HS-27A (cell line): Measurements from ENCODE around the gene PLD5.
"Not testable (repeated sequence)": the region's sequence is repeated elsewhere in the genome, so short reads cannot be mapped to it uniquely, and the experiment has no call there.

Experiments used
- DNase-seq: peaks from one replicate; pipeline ENCODE4 v3.0.0-alpha.2; 2012; ENCODE audit warnings: low read depth, missing footprints

The PLD5 gene

GRCh38 chr1:242426271-242426905 is 98.1 kb downstream of the PLD5 start:
- no peak for DNase-seq

DNA sequence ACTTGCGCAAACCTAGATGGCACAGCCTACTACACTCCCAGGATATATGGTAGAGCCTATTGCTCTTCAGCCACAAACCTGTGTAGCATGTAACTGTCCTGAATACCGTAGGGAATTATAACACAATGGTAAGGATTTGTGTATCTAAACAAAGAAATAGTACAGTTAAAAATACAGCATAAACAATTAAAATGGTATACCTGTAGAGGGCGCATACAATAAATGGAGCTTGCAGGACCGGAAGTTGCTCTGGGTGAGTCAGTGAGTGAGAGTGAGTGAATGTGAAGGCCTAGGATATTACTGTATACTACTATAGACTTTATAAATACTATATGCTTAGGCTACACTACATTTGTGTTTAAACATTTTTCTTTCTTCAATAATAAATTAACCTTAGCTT is 99.3 kb downstream of the PLD5 start:
- no peak for DNase-seq

GRCh38 chr1:242416657-242417056 is 107.8 kb downstream of the PLD5 start:
- no peak for DNase-seq

DNA sequence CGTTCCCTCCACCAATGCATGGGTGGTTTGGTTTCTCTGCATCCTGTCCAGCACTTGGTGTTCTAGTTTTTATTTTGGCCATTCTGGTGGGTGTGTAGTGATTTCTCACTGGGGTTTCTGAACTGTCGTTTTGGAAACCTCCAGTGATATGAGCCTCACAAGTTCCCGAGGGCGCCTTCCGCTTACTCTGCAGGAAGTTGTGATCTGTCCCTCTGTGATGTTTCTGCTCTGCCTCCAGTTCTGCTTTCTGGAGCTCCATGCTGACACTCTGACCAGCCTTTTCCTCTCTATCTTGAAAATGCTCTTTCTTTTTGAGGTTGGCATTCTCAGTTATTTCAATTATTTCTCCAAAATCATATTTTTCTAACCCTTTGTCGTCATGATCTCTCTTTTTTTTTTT is 111.6 kb downstream of the PLD5 start:
- DNase-seq: no peak

- DNase-seq: no peak
These were observed 112.6 kb downstream of the PLD5 start for GRCh38 chr1:242411901-242412300.

DNA sequence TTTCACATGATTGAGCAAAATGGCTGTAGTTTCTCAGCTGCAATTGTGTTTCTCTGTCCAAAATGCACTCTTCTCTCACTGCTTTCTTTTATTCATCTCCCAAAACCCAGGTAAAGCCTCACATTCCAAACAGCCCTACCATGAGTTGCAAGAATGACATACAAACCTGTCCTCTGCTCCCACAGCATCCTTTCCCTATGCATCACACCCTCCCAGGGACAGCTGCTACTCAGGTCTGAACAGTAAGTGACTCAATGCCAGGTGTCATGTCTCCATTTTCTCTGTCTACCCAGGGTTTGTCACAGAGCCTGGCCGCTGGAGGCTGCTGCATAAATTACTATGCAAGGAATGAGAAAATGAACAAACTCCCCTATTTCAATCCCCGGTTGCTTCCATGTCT is 118.5 kb downstream of the PLD5 start:
- DNase-seq: no peak

DNA sequence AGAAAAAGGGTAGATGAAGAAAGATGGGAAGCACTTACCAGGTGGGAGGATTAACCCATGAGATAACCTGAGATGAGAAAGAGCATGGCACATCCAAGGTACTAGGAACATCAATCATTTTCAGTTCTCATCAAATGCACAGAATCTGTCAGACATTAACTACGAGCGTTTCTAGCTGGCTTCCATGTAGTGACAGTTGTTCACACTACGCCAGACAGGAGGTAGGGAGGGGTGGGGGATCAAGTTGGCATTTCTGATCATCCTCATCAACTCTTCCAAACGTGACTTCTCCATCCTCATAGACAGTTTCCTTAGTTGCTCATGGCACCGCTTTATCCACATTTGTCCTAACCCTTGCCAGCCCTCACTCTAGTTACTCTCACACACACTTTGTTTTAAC is 120.2 kb downstream of the PLD5 start:
- DNase-seq: no peak

DNA sequence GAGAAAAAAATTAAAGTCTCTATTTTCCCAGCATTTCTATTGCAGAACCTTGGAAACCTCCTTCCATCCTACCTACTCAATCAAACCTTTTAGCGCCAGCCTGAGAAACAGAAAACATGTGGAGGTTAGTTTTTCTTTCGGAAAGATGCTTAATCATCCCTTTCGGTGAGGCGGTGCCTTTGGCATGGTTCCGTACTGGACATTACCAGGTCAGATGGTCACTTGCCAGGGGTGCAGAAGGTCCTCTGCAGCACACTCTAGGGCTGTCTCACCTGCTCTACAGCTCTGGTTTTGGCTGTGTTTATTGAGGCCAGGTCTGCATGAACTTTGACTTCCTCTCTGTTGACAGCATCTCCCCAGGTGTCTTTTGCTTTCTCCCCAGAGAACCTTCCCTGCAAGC is 121.5 kb downstream of the PLD5 start:
- DNase-seq: no peak

DNA sequence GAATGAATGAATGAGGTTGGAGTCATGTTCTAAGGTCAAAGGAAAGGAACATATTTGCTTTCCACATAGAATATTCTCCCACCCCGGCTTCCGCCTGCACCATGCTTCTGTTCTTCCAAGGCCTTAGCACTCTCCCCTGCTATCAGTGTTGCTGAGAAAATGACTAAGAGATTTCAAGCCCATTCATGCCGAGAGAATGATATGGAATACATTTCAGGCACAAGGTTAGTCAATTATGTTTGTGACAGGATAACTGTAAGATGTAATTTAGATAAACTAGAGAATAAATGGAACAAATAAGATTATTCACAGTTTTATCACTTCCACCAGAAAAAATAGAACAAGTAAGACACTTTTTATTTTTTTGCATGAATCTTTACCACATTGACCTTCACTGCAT is 122.6 kb downstream of the PLD5 start:
- no peak for DNase-seq

DNA sequence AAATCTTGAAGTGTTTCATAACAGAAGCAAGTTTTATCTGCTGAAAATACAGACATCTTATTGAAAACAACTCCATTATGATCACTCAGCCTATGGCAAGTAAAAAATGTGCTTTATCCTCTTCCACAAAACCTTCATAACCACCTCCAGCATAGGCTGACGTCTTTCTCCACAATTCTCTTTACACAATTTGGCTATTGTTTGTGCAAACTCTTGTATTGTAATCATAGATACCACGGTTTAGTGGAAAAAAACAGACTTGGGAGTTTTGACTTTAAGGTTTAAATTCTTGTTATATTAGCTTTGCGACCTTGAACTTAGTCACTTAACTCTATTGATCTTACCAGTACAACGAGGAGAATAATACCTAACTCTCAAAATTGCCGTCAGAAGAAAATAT is 126.1 kb downstream of the PLD5 start:
- no peak for DNase-seq

GRCh38 chr1:242391896-242392295 is 132.6 kb downstream of the PLD5 start:
- DNase-seq: no peak

GRCh38 chr1:242376121-242376520 is 148.4 kb downstream of the PLD5 start:
- DNase-seq: not testable (repeated sequence)

DNA sequence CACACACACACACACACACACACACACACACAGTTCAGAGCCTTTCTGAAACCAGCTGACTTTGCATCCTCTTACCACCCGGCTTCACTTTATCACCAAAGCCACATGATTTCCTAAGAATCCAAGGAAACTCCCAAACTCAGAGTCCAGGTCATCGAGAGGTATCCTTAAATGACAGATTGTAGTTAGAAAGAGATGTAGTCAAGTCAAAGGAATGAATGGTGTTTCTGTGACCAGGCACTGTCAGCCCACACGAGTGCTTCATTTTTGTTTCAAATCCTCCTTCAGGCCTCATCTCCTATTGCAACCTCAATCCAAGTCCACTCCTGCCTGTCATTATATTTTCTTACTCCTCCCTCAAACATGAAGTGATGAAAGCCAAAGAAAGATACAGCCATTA is 174.1 kb downstream of the PLD5 start:
- not testable (repeated sequence) for DNase-seq

- no peak for DNase-seq
These were observed 174.9 kb downstream of the PLD5 start for GRCh38 chr1:242349636-242350035.

DNA sequence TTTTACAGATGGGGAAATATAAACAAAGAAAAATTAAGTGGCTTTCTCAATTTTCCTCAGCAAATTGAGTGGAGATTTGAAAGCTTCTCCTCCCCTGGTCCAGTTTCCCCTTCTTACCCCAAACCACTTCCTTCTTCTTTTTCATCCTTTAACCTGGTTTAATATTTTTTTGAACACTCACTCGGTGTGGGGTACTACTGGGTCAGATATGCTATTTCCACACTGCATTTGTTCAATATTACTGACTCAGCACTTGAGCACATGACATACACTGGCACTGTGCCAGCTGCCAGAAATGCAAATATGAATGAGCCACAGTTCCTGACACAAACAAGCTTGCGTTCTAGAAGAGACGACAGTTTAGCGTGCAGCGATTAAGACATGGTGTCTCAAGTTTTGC is 193.6 kb downstream of the PLD5 start:
- not testable (repeated sequence) for DNase-seq

- not testable (repeated sequence) for DNase-seq
These were observed 197.1 kb downstream of the PLD5 start for GRCh38 chr1:242327381-242327780.

- not testable (repeated sequence) for DNase-seq
These were observed 202.5 kb downstream of the PLD5 start for GRCh38 chr1:242321981-242322380.

DNA sequence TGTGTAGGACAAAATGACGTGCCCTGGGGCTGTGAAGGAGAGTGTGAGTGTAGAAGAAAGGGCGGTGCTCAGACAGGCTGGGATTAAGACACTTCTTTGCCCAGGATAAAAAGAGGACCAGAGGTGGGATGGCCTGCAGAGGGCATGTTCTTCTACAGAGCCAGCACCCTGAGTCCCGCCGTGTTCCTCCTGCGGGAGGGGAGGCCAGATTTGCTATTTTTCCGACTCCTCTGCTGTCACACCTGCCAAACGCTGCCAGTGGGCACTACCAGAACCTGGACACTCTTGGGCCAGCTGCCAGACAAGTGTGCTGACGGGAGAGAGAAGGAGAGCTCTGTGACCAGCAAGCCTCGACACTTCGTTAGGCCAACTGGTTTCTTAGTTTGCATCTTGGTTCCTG is 206.4 kb downstream of the PLD5 start:
- DNase-seq: no peak

GRCh38 chr1:242314865-242315264 is 209.6 kb downstream of the PLD5 start:
- DNase-seq: not testable (repeated sequence)

DNA sequence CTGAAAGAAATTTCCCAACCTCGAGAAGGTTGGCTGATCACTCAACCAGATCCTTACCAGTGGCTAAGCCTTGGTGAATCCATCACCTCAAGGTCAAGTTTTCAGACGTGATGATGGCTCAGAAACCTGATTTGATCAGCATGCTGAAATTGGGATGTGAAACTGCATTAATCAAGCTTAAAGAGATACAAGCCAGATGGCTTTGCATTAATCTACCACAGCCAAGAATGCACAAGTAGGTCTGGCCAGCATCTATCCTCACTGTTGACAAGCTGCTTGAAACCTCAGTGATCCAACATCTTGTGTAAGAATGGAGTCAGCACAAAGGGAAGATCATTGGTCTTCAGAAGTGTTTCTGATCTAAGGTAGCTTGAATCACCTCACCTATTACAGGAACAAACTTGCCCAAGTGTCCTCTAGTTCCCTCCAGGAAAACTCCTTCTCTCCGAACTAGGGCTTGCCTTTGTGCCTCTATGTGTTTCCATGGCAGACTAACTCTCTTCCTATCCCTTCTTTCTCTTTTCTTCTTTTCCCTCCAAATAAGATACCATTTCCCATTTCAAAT is 210.3 kb downstream of the PLD5 start:
- DNase-seq: not testable (repeated sequence)

DNA sequence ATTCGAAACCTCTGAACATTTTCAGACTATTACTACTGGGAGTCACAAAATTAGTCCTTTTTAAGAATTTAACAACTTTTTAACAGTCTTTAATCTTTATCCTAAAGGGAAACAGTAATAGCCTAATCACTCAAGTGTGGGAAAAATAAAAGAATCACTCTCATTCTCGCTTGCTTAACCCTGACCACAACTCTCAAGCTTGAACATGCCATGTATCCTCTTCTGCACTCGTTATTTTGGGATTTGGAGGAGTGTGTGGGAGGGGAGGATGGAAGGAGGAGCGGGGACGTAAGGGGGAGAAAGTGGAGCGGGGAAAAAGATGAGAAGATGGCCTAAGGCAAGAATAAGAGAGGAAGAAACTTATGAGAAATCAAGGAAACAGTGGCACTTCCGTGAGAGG is 215.8 kb downstream of the PLD5 start:
- DNase-seq: not testable (repeated sequence)

DNA sequence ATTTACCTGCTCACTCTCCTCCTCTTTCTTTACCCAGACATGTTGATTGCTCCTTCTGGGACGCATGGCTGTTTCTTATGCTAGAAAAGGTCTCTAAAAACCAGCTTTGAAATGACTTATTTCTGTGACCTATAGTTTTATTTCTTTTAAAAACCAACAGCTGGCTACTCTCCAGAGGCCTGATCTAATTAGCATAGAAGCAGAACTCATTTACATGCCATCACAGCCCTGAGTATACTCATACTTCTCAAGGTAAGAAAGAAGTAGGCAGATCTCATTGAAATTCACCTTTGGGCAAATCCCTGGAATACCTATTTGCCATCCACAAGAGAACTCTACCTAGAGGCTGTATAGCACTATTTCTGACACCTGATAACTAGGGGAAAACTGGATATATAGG is 230.7 kb downstream of the PLD5 start:
- not testable (repeated sequence) for DNase-seq

GRCh38 chr1:242288067-242288466 is 236.4 kb downstream of the PLD5 start:
- DNase-seq: not testable (repeated sequence)
